ENCODE data around the gene NECTIN2. TPM values are rescaled to one million over a fixed set of nuclear protein-coding genes. Genes with fewer than 3 reads are reported as not detected.

Gene NECTIN2
- total and polyA plus RNA-seq, 7 experiments from 2014 or later = 0.16 to 9.2 (median 0.80) TPM; not detected in 1

DNA sequence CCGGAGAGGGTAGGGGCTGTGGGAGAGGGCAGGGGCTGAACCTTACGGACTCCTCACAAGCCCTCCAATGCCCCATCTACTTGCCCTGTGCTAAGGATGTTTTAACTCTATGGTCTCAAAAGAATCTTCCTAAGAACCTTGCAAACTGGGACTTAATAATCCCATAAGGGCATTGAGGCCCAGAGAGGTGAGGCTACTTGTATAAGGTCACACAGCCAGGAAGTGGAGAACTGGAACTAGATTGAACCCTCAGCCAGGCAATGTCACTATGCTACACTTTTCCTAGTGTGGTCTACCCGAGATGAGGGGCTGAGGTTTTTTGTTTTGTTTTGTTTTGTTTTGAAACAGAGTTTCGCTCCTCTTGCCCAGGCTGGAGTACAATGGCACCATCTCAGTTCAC is 85.4 kb downstream of the NECTIN2 start:
- peaks cover 0 to 6% (median 3%) of the 10 kb centered on the region in 7 donors for H3K4me1 Mint-ChIP-seq
- ChIA-PET CTCF (no interaction called here), POLR2A (no interaction called here)
- no peak overlapping the region for H3K27ac ChIP-seq (ENCODE audit: low read depth, low read length)
- H3K9me3 Mint-ChIP-seq = no peaks in the 10 kb centered on the region
- H3K4me3 Mint-ChIP-seq = no peak overlapping the region
- H3K27me3 Mint-ChIP-seq = peaks cover 0 to 7% (median 6%) of the 10 kb centered on the region in 5 donors
- no peak overlapping the region for H3K27ac Mint-ChIP-seq
- no peak for ATAC-seq
- H3K9me3 ChIP-seq (ENCODE audit: control insufficient read depth in 2 of 3, low read length in 3 of 3) = no peaks in the 10 kb centered on the region
- no peak for DNase-seq
- no peaks in the 10 kb centered on the region for H3K36me3 Mint-ChIP-seq
- intact Hi-C loops (cut with micrococcal nuclease) = no loop called here
- H3K36me3 ChIP-seq (ENCODE audit: control insufficient read depth in 2 of 3, insufficient read depth in 3 of 3, low read length in 3 of 3) = no peaks in the 10 kb centered on the region
- H3K4me3 ChIP-seq (ENCODE audit: low read length) = no peak overlapping the region
- no peaks in the 10 kb centered on the region for H3K27me3 ChIP-seq (ENCODE audit: control insufficient read depth in 2 of 2, insufficient read depth in 2 of 2, low read length in 2 of 2)
- H3K4me1 ChIP-seq (ENCODE audit: control insufficient read depth in 2 of 2, insufficient read depth in 2 of 2, low read length in 2 of 2) = peaks cover 0 to 6% of the 10 kb centered on the region in 2 donors

Other genes starting within 250 kb of the NECTIN2 start
- not detected for gene IGSF23, start 232.7 kb upstream of the NECTIN2 start, total RNA-seq
- gene IGSF23, start 232.7 kb upstream of the NECTIN2 start, polyA plus RNA-seq = not detected
- 1 to 10 TPM; 3.3 to 8.4 (median 4.3) TPM for gene PVR, start 202.4 kb upstream of the NECTIN2 start, total RNA-seq
- gene PVR, start 202.4 kb upstream of the NECTIN2 start, polyA plus RNA-seq = 1 to 10 TPM in 1 of 2 donors, under 1 TPM in 1; 0.87 to 1.2 TPM
- gene CEACAM19, start 174.8 kb upstream of the NECTIN2 start, total RNA-seq = 1 to 10 TPM in 4 of 5 experiments, under 1 TPM in 1; 0.63 to 3.4 (median 2.1) TPM
- gene CEACAM19, start 174.8 kb upstream of the NECTIN2 start, polyA plus RNA-seq = not detected
- not detected for gene CEACAM16, start 147.1 kb upstream of the NECTIN2 start, total RNA-seq
- gene CEACAM16, start 147.1 kb upstream of the NECTIN2 start, polyA plus RNA-seq = not detected
- 100 to 1,000 TPM in 1 of 5 experiments, 10 to 100 TPM in 4; 10.2 to 107 (median 94.2) TPM for gene BCL3, start 97.6 kb upstream of the NECTIN2 start, total RNA-seq
- gene BCL3, start 97.6 kb upstream of the NECTIN2 start, polyA plus RNA-seq = 1 to 10 TPM; 3.3 to 8.9 TPM
- gene CBLC, start 68.4 kb upstream of the NECTIN2 start, total RNA-seq = not detected
- gene CBLC, start 68.4 kb upstream of the NECTIN2 start, polyA plus RNA-seq = not detected
- gene BCAM, start 37.2 kb upstream of the NECTIN2 start, total RNA-seq = under 1 TPM in 1 of 5 experiments, not detected in 4; 0.42 TPM
- gene BCAM, start 37.2 kb upstream of the NECTIN2 start, polyA plus RNA-seq = not detected
- gene TOMM40, start 45.0 kb downstream of the NECTIN2 start, total RNA-seq = 10 to 100 TPM; 26.3 to 73.3 (median 37.5) TPM
- 10 to 100 TPM; 26.5 to 44.8 TPM for gene TOMM40, start 45.0 kb downstream of the NECTIN2 start, polyA plus RNA-seq
- 1 to 10 TPM in 4 of 5 experiments, under 1 TPM in 1; 0.41 to 7.9 (median 4.0) TPM for gene APOE, start 59.5 kb downstream of the NECTIN2 start, total RNA-seq
- not detected for gene APOE, start 59.5 kb downstream of the NECTIN2 start, polyA plus RNA-seq
- gene APOC1, start 68.3 kb downstream of the NECTIN2 start, total RNA-seq = 1 to 10 TPM in 2 of 5 experiments, not detected in 3; 1.7 to 5.2 TPM
- gene APOC1, start 68.3 kb downstream of the NECTIN2 start, polyA plus RNA-seq = not detected
- gene APOC4, start 95.9 kb downstream of the NECTIN2 start, total RNA-seq = not detected
- gene APOC4, start 95.9 kb downstream of the NECTIN2 start, polyA plus RNA-seq = not detected
- gene APOC2, start 99.8 kb downstream of the NECTIN2 start, total RNA-seq = 1 to 10 TPM in 1 of 5 experiments, not detected in 4; 1.7 TPM
- not detected for gene APOC2, start 99.8 kb downstream of the NECTIN2 start, polyA plus RNA-seq
- gene CLPTM1, start 109.1 kb downstream of the NECTIN2 start, total RNA-seq = 10 to 100 TPM; 68.4 to 83.3 (median 76.8) TPM
- 10 to 100 TPM; 11.7 to 25.6 TPM for gene CLPTM1, start 109.1 kb downstream of the NECTIN2 start, polyA plus RNA-seq
- gene RELB, start 155.2 kb downstream of the NECTIN2 start, total RNA-seq = 10 to 100 TPM; 30.7 to 87.3 (median 71.3) TPM
- 10 to 100 TPM; 13.4 to 14.7 TPM for gene RELB, start 155.2 kb downstream of the NECTIN2 start, polyA plus RNA-seq
- 100 to 1,000 TPM in 4 of 5 experiments, 10 to 100 TPM in 1; 94.7 to 185 (median 163) TPM for gene CLASRP, start 192.7 kb downstream of the NECTIN2 start, total RNA-seq
- gene CLASRP, start 192.7 kb downstream of the NECTIN2 start, polyA plus RNA-seq = 10 to 100 TPM in 1 of 2 donors, 1 to 10 TPM in 1; 3.6 to 10.8 TPM
- gene ZNF296, start 230.2 kb downstream of the NECTIN2 start, total RNA-seq = 1 to 10 TPM in 3 of 5 experiments, under 1 TPM in 2; 0.57 to 3.6 (median 2.2) TPM
- gene ZNF296, start 230.2 kb downstream of the NECTIN2 start, polyA plus RNA-seq = 1 to 10 TPM; 1.1 to 1.2 TPM
- gene GEMIN7, start 233.0 kb downstream of the NECTIN2 start, total RNA-seq = 10 to 100 TPM in 4 of 5 experiments, 1 to 10 TPM in 1; 4.9 to 31.6 (median 16.6) TPM
- gene GEMIN7, start 233.0 kb downstream of the NECTIN2 start, polyA plus RNA-seq = 10 to 100 TPM; 46.3 to 65.5 TPM
- gene PPP1R37, start 246.9 kb downstream of the NECTIN2 start, total RNA-seq = 10 to 100 TPM; 20.0 to 28.3 (median 21.9) TPM
- gene PPP1R37, start 246.9 kb downstream of the NECTIN2 start, polyA plus RNA-seq = 1 to 10 TPM; 1.4 to 1.5 TPM